Osteoblast (primary cell): Measurements from ENCODE around the gene APOBR. TPM values are rescaled to one million over a fixed set of nuclear protein-coding genes. Genes with fewer than 3 reads are reported as not detected.
A peak's percentile ranks its signal among the peaks of the same experiment; 100 is the strongest.
"Not testable (repeated sequence)": the region's sequence is repeated elsewhere in the genome, so short reads cannot be mapped to it uniquely, and the experiment has no call there.

Source experiments
- DNase-seq: peaks from one replicate; pipeline ENCODE4 v3.0.0; 2011; ENCODE audit warnings: low spot score, mixed read lengths; ENCODE audit not compliant: insufficient read length; ENCODE audit errors: missing footprints
- H2AFZ ChIP-seq: 2 replicates; pipeline ENCODE4 v1.6.0; 2011; ENCODE audit warnings: mild to moderate bottlenecking, low read length
- H3K27ac ChIP-seq: 2 replicates; pipeline ENCODE4 v1.5.1; 2011; ENCODE audit warnings: mild to moderate bottlenecking, low read depth, low read length, moderate library complexity
- H3K27me3 ChIP-seq: 2 replicates; pipeline ENCODE4 v1.6.0; 2012; ENCODE audit warnings: mild to moderate bottlenecking, control low read depth, inconsistent platforms, low read length, moderate library complexity; ENCODE audit not compliant: insufficient read depth
- H3K36me3 ChIP-seq: 2 replicates; pipeline ENCODE4 v1.5.1; 2011; ENCODE audit warnings: mild to moderate bottlenecking, low read length, control low read depth, moderate library complexity; ENCODE audit not compliant: insufficient read depth
- H3K4me1 ChIP-seq: 2 replicates; pipeline ENCODE4 v1.5.1; 2011; ENCODE audit warnings: mild to moderate bottlenecking, low read length, control low read depth, moderate library complexity; ENCODE audit not compliant: insufficient read depth
- H3K4me2 ChIP-seq: 2 replicates; pipeline ENCODE4 v1.6.0; 2011; ENCODE audit warnings: mild to moderate bottlenecking, low read length; ENCODE audit not compliant: insufficient read depth
- H3K4me3 ChIP-seq: fragments of 200-600 bp; sonication (generic); 3 replicates; pipeline ENCODE4 v1.5.1; 2012; ENCODE audit warnings: mild to moderate bottlenecking, low read length, inconsistent platforms; ENCODE audit not compliant: insufficient read depth
- H3K79me2 ChIP-seq: 2 replicates; pipeline ENCODE4 v1.6.0; 2012; ENCODE audit warnings: mild to moderate bottlenecking, low read length, control low read depth, inconsistent platforms; ENCODE audit not compliant: insufficient read depth
- H3K9me3 ChIP-seq: 2 replicates; pipeline ENCODE4 v1.5.1; 2011; ENCODE audit warnings: low read depth, low read length, control low read depth
- H4K20me1 ChIP-seq: 2 replicates; pipeline ENCODE4 v1.6.0; 2012; ENCODE audit warnings: mild to moderate bottlenecking, low read length, control low read depth; ENCODE audit not compliant: insufficient read depth
- total RNA-seq: library from RNA; depleted of rRNA; stranded (reverse); fragments of >200 nt; gene quantifications from 2 replicates; pipeline ENCODE4 v1.2.3, GENCODE V29; 2012
- TF ChIP-seq, protein P1 (sequence below): IDR thresholded peaks from 2 replicates; pipeline ENCODE4 v1.5.1; 2011; ENCODE audit warnings: mild to moderate bottlenecking, low read depth, low read length, moderate library complexity; ENCODE audit errors: extremely low read depth

Gene APOBR
- total RNA-seq, 1 donor: not detected

DNA sequence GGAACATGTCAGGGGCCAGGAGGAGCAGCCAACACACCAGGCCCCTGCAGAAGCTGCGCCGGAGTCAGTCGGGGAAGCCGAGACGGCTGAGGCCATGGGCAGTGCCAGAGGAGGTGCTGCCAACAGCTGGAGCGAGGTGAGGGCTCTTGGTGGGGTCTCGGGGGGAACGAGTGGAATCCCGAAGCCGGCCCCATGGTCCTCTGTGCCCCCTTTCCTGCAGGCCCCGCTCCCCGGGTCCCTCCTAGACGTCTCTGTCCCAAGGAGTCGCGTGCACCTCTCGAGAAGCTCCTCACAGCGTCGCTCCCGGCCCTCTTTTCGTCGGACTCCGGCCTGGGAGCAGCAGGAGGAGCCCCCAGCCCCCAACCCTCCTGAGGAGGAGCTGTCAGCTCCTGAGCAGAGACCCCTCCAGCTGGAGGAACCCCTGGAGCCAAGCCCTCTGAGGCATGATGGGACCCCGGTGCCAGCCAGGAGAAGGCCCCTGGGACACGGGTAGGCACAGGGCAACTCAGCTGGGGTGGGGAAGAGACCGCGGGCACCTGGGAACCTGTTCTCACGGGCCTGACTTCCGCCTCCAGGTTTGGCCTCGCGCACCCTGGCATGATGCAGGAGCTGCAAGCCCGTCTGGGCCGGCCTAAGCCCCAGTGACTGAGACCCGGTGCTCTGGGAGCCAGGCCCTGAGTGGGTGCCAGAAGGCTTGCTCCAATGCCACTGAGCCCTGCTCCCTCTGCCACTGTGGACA lies 3.6 kb downstream of the APOBR start:
- Histone ChIP-seq H3K9me3 (no peaks in the 10 kb centered on the region), H3K27me3 (no peaks in the 10 kb centered on the region), H3K4me2 (no peak overlapping the region), H3K4me1 (no peaks in the 10 kb centered on the region), H3K36me3 (no peaks in the 10 kb centered on the region), H3K4me3 (no peak overlapping the region), H3K27ac (no peak overlapping the region), H2AFZ (no peak overlapping the region), H4K20me1 (no peaks in the 10 kb centered on the region), H3K79me2 (no peaks in the 10 kb centered on the region)
- TF ChIP-seq, protein P1, sequence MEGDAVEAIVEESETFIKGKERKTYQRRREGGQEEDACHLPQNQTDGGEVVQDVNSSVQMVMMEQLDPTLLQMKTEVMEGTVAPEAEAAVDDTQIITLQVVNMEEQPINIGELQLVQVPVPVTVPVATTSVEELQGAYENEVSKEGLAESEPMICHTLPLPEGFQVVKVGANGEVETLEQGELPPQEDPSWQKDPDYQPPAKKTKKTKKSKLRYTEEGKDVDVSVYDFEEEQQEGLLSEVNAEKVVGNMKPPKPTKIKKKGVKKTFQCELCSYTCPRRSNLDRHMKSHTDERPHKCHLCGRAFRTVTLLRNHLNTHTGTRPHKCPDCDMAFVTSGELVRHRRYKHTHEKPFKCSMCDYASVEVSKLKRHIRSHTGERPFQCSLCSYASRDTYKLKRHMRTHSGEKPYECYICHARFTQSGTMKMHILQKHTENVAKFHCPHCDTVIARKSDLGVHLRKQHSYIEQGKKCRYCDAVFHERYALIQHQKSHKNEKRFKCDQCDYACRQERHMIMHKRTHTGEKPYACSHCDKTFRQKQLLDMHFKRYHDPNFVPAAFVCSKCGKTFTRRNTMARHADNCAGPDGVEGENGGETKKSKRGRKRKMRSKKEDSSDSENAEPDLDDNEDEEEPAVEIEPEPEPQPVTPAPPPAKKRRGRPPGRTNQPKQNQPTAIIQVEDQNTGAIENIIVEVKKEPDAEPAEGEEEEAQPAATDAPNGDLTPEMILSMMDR: no peak
- peak; percentile 77 for DNase-seq

DNA sequence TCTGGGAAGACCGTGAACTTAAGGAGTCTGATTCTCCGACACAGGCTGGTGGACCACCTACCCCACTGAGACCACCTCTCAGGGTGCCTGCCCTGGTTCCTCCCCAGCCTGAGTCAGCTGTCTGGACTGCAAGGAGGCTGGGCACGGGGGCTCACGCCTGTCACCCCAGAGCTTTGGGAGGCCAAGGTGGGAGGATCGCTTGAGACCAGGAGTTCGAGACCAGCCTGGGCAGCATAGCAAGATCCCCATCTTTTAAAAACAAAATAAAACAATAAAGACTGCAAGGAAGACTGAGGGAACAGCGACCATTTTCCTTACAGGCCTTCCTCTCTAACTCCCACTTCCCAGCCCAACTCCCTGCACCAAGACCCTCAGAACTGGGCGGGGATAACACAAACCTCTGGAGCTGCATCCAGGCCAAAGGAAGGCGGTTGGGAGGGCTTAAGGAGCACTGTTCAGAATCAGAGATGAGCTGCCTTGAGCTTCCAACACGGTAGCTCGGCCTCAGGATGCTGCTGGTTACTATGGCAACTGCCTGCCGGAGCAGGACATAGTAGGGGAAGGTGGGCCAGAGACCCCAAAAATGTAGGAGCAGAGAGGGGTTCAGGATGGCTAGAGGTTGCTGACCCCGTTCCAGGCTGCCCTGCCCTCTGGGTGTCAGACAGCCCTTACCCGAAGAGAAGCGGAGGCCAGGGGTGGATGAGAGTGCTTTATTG lies 4.4 kb downstream of the APOBR start:
- Histone ChIP-seq H3K4me1 (no peaks in the 10 kb centered on the region), H4K20me1 (no peaks in the 10 kb centered on the region), H3K79me2 (no peaks in the 10 kb centered on the region), H3K27me3 (no peaks in the 10 kb centered on the region), H2AFZ (no peak overlapping the region), H3K36me3 (no peaks in the 10 kb centered on the region), H3K4me3 (no peak overlapping the region), H3K9me3 (no peaks in the 10 kb centered on the region), H3K27ac (no peak overlapping the region), H3K4me2 (no peak overlapping the region)
- TF ChIP-seq, protein P1: no peak
- peak; percentile 63 for DNase-seq

DNA sequence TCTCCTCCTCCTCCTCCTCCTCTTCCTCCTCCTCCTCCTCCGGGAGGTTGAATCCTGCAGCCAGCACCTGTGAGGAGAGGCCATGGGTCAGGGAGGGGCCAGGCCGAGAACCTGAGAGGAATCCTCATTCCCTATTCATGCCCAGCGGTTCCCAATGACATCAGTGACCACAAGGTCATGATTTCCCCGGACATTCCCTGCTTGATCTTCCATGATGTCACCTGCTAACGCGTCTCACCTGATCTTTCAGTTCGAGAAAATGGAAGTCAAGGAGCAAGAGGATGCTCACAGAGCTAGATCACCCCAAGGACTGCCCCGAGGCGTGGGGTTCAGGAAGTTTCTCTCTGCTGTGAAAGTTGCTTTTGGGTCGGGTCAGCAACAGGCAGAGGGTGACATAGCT lies 5.4 kb downstream of the APOBR start:
- H3K4me2 ChIP-seq: no peak overlapping the region
- no peaks in the 10 kb centered on the region for H4K20me1 ChIP-seq
- TF ChIP-seq, protein P1: no peak
- H3K27me3 ChIP-seq: peaks cover under 1% of the 10 kb centered on the region
- H3K4me1 ChIP-seq: no peaks in the 10 kb centered on the region
- no peaks in the 10 kb centered on the region for H3K36me3 ChIP-seq
- H3K27ac ChIP-seq: no peak overlapping the region
- DNase-seq: no peak
- no peak overlapping the region for H2AFZ ChIP-seq
- no peak overlapping the region for H3K4me3 ChIP-seq
- no peaks in the 10 kb centered on the region for H3K79me2 ChIP-seq
- no peaks in the 10 kb centered on the region for H3K9me3 ChIP-seq

DNA sequence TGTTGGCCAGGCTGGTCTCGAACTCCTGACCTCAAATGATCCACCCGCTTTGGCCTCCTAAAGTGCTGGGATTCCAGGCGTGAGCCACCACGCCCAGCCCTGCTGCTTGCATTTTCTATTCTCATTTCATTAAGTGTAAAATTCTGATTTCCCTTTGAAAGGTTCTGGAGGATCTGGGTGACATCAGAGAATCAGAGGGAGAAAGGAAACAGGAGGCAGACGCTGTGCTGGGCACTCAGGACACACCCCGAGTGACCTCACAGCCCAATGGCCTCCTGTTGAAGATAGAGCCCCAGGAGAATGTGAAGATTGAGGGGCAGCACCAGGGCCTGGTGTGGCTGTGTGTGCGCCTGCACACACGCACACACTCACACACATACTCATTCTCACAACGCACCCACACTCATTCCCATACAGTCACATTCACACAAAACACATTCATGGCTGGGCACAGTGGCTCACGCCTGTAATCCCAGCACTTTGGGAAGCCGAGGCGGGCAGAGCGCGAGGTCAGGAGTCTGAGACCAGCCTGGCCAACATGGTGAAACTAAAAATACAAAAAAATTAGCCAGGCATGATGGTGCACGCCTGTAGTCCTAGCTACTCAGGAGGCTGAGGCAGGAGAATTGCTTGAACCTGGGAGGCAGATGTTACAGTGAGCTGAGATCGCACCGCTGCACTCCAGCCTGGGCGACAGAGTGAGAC lies 6.2 kb downstream of the APOBR start:
- not testable (repeated sequence) for H3K4me2 ChIP-seq, H3K27ac ChIP-seq, H4K20me1 ChIP-seq

More for the DNA sequence above, 6.2 kb downstream of the APOBR start:
- not testable (repeated sequence) for H3K9me3 ChIP-seq, H2AFZ ChIP-seq, H3K27me3 ChIP-seq, H3K79me2 ChIP-seq, H3K4me1 ChIP-seq, H3K4me3 ChIP-seq, H3K36me3 ChIP-seq
- DNase-seq: peak; percentile 84
